Type B pancreatic cell (in vitro differentiated cells): ENCODE data around the gene ACP3. TPM values are rescaled to one million over a fixed set of nuclear protein-coding genes. Genes with fewer than 3 reads are reported as not detected.
"Not testable (repeated sequence)": the region's sequence is repeated elsewhere in the genome, so short reads cannot be mapped to it uniquely, and the experiment has no call there.

Experiments
- DNase-seq: peaks from one replicate; pipeline ENCODE4 v3.0.0; 2021; ENCODE audit warnings: mixed read lengths; ENCODE audit not compliant: unreplicated experiment; ENCODE audit errors: extremely low spot score
- H3K27ac Mint-ChIP-seq: 2 replicates; pipeline ENCODE4 v1.8.0; 2021; ENCODE audit warnings: mild to moderate bottlenecking, mixed read lengths
- H3K27me3 Mint-ChIP-seq: 2 replicates; pipeline ENCODE4 v1.8.0; 2021; ENCODE audit warnings: mixed read lengths
- H3K36me3 Mint-ChIP-seq: 2 replicates; pipeline ENCODE4 v1.8.0; 2021; ENCODE audit warnings: mixed read lengths
- H3K4me1 Mint-ChIP-seq: one replicate; pipeline ENCODE4 v1.8.0; 2021; ENCODE audit warnings: mixed read lengths; ENCODE audit not compliant: unreplicated experiment
- H3K4me3 Mint-ChIP-seq: 2 replicates; pipeline ENCODE4 v1.8.0; 2021; ENCODE audit warnings: mild to moderate bottlenecking, mixed read lengths
- H3K9me3 Mint-ChIP-seq: 2 replicates; pipeline ENCODE4 v1.8.0; 2021; ENCODE audit warnings: mixed read lengths
- CTCF ChIP-seq: fragments of 200-600 bp; sonication (generic); conservative IDR thresholded peaks from 2 replicates; pipeline ENCODE4 v1.5.0; 2021; ENCODE audit warnings: antibody characterized with exemption, mild to moderate bottlenecking
- total RNA-seq: library from RNA; stranded (reverse); gene quantifications from 2 replicates; pipeline ENCODE4 v1.2.1, GENCODE V29; 2021; ENCODE audit warnings: low replicate concordance

Gene ACP3
- total RNA-seq, 1 donor from 2014 or later, result 8.2 TPM

- H3K27me3 Mint-ChIP-seq, H3K36me3 Mint-ChIP-seq, DNase-seq: not testable (repeated sequence)
- Mint-ChIP-seq H3K4me1 (peaks cover 19% of the 10 kb centered on the region), H3K27ac (peak overlapping the region; percentile 16), H3K4me3 (peak overlapping the region; percentile 23), H3K9me3 (peaks cover 14% of the 10 kb centered on the region)
Measured at GRCh38 chr3:132310057-132310456, 7.2 kb upstream of the ACP3 start.

- H3K9me3 Mint-ChIP-seq, result peaks cover 14% of the 10 kb centered on the region
- H3K4me3 Mint-ChIP-seq, result no peak overlapping the region
- no peak overlapping the region for H3K27ac Mint-ChIP-seq
- TF ChIP-seq CTCF, result no peak
- DNase-seq, result no peak
- peaks cover 3% of the 10 kb centered on the region for H3K27me3 Mint-ChIP-seq
- H3K4me1 Mint-ChIP-seq, result peaks cover 10% of the 10 kb centered on the region
- no peaks in the 10 kb centered on the region for H3K36me3 Mint-ChIP-seq
Measured at GRCh38 chr3:132311316-132311715, 5.9 kb upstream of the ACP3 start.

- peaks cover 14% of the 10 kb centered on the region for H3K9me3 Mint-ChIP-seq
- no peak overlapping the region for H3K27ac Mint-ChIP-seq
Measured at GRCh38 chr3:132311841-132312240, 5.4 kb upstream of the ACP3 start.

GRCh38 chr3:132315851-132316250 is 1.4 kb upstream of the ACP3 start:
- H3K27ac Mint-ChIP-seq, result no peak overlapping the region
- DNase-seq, result no peak
- peaks cover 3% of the 10 kb centered on the region for H3K36me3 Mint-ChIP-seq
- TF ChIP-seq CTCF, result no peak
- H3K4me3 Mint-ChIP-seq, result no peak overlapping the region
- H3K27me3 Mint-ChIP-seq, result no peaks in the 10 kb centered on the region
- peaks cover 23% of the 10 kb centered on the region for H3K4me1 Mint-ChIP-seq
- peaks cover 19% of the 10 kb centered on the region for H3K9me3 Mint-ChIP-seq

More at GRCh38 chr3:132311841-132312240, 5.4 kb upstream of the ACP3 start:
- peaks cover 9% of the 10 kb centered on the region for H3K4me1 Mint-ChIP-seq
- no peak for TF ChIP-seq CTCF
- H3K36me3 Mint-ChIP-seq, result no peaks in the 10 kb centered on the region
- peaks cover 3% of the 10 kb centered on the region for H3K27me3 Mint-ChIP-seq
- DNase-seq, result no peak
- H3K4me3 Mint-ChIP-seq, result no peak overlapping the region

GRCh38 chr3:132318451-132318850 is 1.2 kb downstream of the ACP3 start:
- Mint-ChIP-seq H3K4me3 (peak overlapping the region; percentile 87), H3K36me3 (peaks cover 3% of the 10 kb centered on the region), H3K27me3 (no peaks in the 10 kb centered on the region), H3K4me1 (peaks cover 23% of the 10 kb centered on the region), H3K9me3 (peaks cover 18% of the 10 kb centered on the region), H3K27ac (peak overlapping the region; percentile 97)
- DNase-seq, result no peak
- TF ChIP-seq CTCF, result no peak

GRCh38 chr3:132321304-132321703 is 4.1 kb downstream of the ACP3 start:
- TF ChIP-seq CTCF, result no peak
- Mint-ChIP-seq H3K4me3 (no peak overlapping the region), H3K27me3 (no peaks in the 10 kb centered on the region), H3K9me3 (peaks cover 5% of the 10 kb centered on the region), H3K36me3 (peaks cover 3% of the 10 kb centered on the region), H3K27ac (no peak overlapping the region), H3K4me1 (peaks cover 34% of the 10 kb centered on the region)
- DNase-seq, result no peak
